ENCODE data around the gene CAMK2B. TPM values are rescaled to one million over a fixed set of nuclear protein-coding genes. Genes with fewer than 3 reads are reported as not detected.
A peak's percentile ranks its signal among the peaks of the same experiment; 100 is the strongest.

CAMK2B gene
- total RNA-seq, 1 donor from 2014 or later = not detected

DNA sequence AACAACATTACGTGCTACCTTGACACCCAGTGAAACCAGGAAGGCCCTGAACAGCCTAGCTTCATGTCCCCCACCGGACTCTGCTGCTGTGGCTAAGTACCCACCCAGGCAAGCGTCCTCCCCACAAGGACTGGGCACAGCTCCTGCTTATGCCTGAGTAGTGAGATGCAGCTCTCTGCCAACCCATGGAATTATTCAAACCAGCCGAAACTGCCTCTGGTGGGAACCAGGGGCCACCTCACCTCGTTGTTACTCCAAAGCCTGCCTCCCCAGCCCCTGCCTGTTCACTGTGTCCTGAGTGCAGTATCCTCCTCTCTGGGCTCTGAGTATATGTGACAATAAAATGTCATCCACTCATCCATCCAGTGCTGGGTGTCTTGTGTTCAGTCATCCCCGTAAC lies 52.4 kb downstream of the CAMK2B start:
- FAIRE-seq = peak; percentile 91
- Histone ChIP-seq H3K36me3 (ENCODE audit: control insufficient read depth, insufficient read depth, low read length) (no peaks in the 10 kb centered on the region), H3K4me3 (ENCODE audit: low read depth, low read length) (no peak overlapping the region), H3K27me3 (ENCODE audit: control insufficient read depth, insufficient read depth, low read length) (peaks cover 6% of the 10 kb centered on the region)
- DNase-seq (ENCODE audit: low read depth) = no peak
- TF ChIP-seq, protein P1, sequence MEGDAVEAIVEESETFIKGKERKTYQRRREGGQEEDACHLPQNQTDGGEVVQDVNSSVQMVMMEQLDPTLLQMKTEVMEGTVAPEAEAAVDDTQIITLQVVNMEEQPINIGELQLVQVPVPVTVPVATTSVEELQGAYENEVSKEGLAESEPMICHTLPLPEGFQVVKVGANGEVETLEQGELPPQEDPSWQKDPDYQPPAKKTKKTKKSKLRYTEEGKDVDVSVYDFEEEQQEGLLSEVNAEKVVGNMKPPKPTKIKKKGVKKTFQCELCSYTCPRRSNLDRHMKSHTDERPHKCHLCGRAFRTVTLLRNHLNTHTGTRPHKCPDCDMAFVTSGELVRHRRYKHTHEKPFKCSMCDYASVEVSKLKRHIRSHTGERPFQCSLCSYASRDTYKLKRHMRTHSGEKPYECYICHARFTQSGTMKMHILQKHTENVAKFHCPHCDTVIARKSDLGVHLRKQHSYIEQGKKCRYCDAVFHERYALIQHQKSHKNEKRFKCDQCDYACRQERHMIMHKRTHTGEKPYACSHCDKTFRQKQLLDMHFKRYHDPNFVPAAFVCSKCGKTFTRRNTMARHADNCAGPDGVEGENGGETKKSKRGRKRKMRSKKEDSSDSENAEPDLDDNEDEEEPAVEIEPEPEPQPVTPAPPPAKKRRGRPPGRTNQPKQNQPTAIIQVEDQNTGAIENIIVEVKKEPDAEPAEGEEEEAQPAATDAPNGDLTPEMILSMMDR (IDR thresholded peaks at IDR 0.05; ENCODE audit: insufficient read depth, low read length, severe bottlenecking) = no peak

DNA sequence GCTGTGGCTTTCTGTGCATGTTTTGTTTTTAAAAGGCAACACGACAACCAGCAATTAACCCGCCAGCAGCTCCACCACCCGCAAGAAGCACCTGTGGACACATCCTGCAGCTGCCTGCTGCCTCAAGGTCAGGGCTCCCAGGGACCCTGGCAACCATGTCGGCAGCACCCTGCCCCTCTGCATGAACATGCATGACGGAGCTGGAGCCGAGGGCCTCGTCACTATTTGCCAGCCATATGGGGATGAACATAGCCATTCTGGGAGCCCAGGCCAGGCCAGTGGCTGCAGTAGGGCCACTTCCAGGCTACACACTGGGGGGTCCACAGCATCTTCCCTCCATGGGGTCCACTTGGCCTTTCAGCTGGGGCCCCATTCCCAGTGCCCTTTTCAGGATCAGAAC lies 52.9 kb downstream of the CAMK2B start:
- H3K27me3 ChIP-seq (ENCODE audit: control insufficient read depth, insufficient read depth, low read length) = peaks cover 7% of the 10 kb centered on the region
- no peak for DNase-seq (ENCODE audit: low read depth)
- FAIRE-seq = no peak

DNA sequence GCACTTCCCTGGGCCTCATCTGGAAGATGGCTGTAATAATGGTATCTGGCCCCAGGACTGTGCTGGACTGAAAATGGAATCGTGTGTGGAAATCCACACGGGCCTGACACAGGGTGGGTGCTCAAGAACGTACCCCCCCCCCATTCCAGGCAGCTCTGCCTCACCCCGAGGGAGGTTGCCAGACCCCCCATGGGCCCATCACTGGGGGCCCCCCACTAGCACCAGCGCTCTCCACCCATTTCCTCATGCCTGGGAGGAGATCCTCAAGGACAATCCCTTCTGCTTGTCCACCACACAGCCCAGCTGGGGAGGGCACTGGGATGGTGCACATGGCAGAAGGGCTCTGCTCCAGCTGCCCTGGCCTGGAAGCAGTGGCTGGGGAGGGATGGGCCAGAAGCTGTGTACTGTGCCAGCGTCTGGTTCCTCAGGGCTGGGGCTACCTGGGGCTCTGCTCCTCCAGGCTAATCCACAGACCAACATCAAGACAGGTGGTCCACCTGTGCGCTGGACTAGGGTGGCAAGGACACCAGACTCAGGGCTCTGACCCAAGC lies 55.4 kb downstream of the CAMK2B start:
- FAIRE-seq = no peak
- TF ChIP-seq, protein P1 (IDR thresholded peaks at IDR 0.05; ENCODE audit: insufficient read depth, low read length, severe bottlenecking) = no peak
- H3K36me3 ChIP-seq (ENCODE audit: control insufficient read depth, insufficient read depth, low read length) = no peaks in the 10 kb centered on the region
- DNase-seq (ENCODE audit: low read depth) = no peak
- H3K4me3 ChIP-seq (ENCODE audit: low read depth, low read length) = no peak overlapping the region
- H3K27me3 ChIP-seq (ENCODE audit: control insufficient read depth, insufficient read depth, low read length) = peaks cover 18% of the 10 kb centered on the region

More for the DNA sequence above, 52.9 kb downstream of the CAMK2B start:
- Histone ChIP-seq H3K4me3 (ENCODE audit: low read depth, low read length) (no peak overlapping the region), H3K36me3 (ENCODE audit: control insufficient read depth, insufficient read depth, low read length) (no peaks in the 10 kb centered on the region)
- TF ChIP-seq, protein P1 (IDR thresholded peaks at IDR 0.05; ENCODE audit: insufficient read depth, low read length, severe bottlenecking) = no peak

DNA sequence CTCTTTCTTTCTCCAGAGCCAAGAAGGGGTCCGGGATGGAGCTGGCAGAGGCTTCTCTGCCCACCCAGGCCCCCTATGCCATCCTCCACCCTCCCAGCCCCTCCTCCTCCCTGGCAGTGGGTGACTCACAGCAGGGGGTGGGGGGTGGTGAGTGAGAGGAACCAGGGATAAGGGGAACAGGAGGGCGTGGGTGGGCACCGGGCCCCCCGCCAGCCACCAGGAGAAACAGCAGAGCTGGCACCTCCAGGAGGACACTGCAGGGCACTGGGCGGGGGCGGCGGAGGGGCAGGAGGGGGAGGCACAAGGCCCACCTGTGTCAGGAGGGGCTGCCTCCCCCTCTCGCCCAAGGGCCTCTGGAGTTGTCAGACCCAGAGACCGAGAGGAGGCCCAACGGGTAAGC lies 56.0 kb downstream of the CAMK2B start:
- Histone ChIP-seq H3K27me3 (ENCODE audit: control insufficient read depth, insufficient read depth, low read length) (peaks cover 20% of the 10 kb centered on the region), H3K4me3 (ENCODE audit: low read depth, low read length) (no peak overlapping the region), H3K36me3 (ENCODE audit: control insufficient read depth, insufficient read depth, low read length) (no peaks in the 10 kb centered on the region)
- no peak for FAIRE-seq
- no peak for DNase-seq (ENCODE audit: low read depth)
- TF ChIP-seq, protein P1 (IDR thresholded peaks at IDR 0.05; ENCODE audit: insufficient read depth, low read length, severe bottlenecking) = no peak

DNA sequence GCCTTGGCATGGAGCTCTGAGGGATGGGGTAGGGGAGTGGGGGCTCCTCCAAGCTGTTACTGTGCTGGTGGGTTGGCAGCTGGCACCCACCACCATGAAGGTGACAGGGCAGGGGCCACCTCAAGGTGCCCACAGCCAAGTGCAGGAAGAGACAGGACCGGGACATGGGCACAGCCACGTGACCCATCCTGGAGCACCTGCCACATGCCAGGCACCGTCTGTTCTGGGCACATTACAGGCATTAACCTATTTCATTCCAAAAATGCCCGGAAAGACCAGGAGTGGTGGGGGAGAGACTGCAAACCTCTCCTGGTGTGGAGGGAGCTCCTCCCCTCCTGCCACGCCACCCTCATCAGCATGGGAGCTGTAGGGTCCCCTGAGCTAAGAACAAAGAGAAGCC lies 56.7 kb downstream of the CAMK2B start:
- no peaks in the 10 kb centered on the region for H3K36me3 ChIP-seq (ENCODE audit: control insufficient read depth, insufficient read depth, low read length)
- FAIRE-seq = no peak
- TF ChIP-seq, protein P1 (IDR thresholded peaks at IDR 0.05; ENCODE audit: insufficient read depth, low read length, severe bottlenecking) = no peak
- peaks cover 19% of the 10 kb centered on the region for H3K27me3 ChIP-seq (ENCODE audit: control insufficient read depth, insufficient read depth, low read length)
- no peak for DNase-seq (ENCODE audit: low read depth)
- no peak overlapping the region for H3K4me3 ChIP-seq (ENCODE audit: low read depth, low read length)
